Middle frontal gyrus (tissue), 1 donor: ENCODE measurements around the gene MRPL11.
A peak's percentile ranks its signal among the peaks of the same experiment; 100 is the strongest.
"Not testable (repeated sequence)": the region's sequence is repeated elsewhere in the genome, so short reads cannot be mapped to it uniquely, and the experiment has no call there.

ENCODE experiments used
- DNase-seq: peaks from one replicate; pipeline ENCODE4 v3.0.0-alpha.2; 2015; ENCODE audit warnings: low spot score; ENCODE audit errors: extremely low spot score

MRPL11 gene

GRCh38 chr11:66431871-66432329 is 6.7 kb downstream of the MRPL11 start:
- not testable (repeated sequence) for DNase-seq

DNA sequence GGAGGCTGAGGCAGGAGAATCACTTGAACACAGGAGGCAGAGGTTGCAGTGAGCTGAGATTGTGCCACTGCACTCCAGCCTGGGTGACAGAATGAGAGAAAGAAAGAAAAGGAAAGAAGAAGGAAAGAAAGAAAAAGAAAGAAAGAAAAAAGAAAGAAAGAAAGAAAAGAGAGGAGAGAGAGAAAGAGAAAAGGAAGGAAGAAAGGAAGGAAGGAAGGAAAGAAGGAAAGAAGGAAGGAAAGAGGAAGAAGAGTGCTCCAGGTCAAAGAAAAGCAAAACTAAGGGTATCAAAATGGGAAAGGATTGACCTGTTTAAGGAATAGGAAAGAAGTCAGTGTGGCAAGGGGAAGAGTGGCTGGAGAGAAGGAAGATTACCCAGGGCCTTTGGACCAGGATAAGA is 7.4 kb downstream of the MRPL11 start:
- DNase-seq, result not testable (repeated sequence)

- DNase-seq, result peak; percentile 49
Observed at GRCh38 chr11:66429983-66430602, 8.6 kb downstream of the MRPL11 start.

DNA sequence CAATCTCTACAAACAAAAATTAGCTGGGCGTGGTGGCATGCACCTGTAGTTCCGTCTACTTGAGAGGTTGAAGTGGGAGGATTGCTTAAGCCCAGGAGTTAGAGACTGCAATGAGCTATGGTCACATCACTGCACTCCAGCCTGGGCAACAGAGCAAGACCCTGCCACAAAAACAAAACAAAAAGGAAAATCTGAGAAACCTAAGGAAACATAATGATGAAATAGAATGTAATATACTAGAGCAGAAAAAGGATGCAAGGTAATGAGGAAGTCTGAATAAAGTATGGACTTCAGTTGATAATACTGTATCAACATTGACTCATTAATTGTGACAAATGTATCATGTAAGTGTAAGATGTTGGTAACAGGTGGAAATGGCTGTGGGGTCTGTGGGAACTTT is 9.7 kb downstream of the MRPL11 start:
- no peak for DNase-seq

- no peak for DNase-seq
Observed at GRCh38 chr11:66426314-66426713, 12.3 kb downstream of the MRPL11 start.

- DNase-seq, result peak; percentile 60
Observed at GRCh38 chr11:66421492-66422205, 17.0 kb downstream of the MRPL11 start.

DNA sequence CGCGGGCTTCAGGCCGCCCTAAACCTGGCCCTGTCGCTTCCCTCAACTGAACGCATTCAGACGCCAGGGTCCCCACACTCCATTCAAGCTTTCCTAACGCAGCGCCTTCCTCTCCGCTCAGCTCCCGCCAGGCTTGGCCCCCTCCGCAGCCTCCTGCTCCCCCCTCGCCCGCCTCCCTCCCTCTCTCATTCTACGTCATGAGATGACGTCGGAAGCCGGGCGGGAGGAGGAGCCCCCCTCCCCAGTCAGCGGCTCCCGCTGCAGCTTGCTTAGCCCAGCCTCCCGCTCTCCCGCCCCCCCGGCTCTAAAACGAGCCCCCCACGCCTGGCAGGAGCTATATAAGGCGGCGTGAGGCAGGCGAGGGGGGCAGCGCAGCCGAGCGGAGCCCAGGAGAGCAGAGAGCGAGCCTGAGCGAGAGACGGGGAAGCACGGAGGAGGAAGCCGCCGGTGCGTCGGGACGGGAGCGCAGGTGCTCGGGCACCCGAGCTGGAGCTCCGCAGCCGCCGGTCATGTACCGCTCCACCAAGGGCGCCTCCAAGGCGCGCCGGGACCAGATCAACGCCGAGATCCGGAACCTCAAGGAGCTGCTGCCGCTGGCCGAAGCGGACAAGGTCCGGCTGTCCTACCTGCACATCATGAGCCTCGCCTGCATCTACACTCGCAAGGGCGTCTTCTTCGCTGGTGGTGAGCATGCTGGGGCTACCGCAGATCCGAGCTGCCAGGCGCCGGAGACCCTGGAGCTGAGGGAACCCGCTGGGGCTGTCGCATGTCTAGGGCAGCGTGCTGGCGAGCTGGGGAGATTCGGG is 17.8 kb downstream of the MRPL11 start, which contains the start of gene NPAS4:
TSS of gene NPAS4 (plus strand) at position 365 of the 806 bp plus-strand sequence. CDS start at position 510, 145 bp downstream.
- peak; percentile 36 for DNase-seq

- DNase-seq, result no peak
Observed at GRCh38 chr11:66419825-66420224, 18.8 kb downstream of the MRPL11 start.

DNA sequence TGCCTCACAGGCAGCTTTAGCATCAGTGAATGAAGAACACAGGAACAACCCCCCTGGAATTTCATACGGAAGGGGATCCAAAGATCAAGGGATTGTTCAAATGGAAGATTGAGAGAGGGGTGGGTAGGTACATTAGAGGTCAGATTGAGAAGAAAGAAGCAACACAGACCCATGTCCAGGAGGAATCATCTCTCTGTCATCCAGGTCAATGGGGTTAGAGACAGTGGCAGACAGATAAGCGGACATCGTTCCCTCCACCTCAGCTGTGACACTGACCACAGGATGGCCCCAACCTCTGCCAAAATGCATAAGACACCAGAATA is 19.7 kb downstream of the MRPL11 start:
- DNase-seq, result no peak

DNA sequence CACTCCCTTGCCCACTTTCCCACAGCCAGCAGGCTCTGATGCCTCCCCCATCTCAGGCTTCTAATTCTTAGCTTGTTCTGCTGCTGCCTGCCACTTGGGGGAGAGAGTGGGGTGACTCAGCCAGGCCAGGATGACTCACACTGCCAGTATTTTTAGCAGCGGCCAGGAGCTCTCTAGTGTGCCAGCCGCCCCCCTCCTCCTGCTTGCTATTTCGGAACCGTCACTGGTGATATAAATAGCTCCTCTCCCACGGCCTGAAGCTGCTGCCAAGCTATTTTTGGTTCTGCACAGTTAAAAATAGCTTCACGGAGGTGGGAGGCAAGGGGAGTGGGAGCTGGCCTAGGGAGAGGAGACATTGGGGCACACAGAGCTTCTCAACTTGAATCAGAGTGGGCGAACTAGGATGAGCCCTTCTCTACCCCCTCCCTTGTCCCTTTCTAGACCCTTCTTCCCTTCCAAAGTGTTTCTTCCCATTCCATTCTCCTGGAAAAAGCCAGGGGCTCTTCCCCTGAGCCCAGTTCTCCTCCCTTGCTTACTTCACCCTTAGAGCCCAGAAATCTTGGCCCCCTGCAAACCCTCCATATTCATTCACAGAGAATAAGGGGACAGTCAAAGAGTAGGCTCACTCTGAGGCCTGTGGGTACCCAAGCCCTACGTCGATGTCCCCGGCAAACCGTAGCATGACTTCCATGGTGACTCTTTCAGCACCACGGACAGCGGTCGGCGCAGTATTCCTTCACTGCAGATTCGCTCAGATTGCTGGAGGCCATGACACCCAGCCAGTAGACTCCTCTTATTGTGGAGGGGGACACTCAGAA is 20.3 kb downstream of the MRPL11 start:
- peak; percentile 65 for DNase-seq

DNA sequence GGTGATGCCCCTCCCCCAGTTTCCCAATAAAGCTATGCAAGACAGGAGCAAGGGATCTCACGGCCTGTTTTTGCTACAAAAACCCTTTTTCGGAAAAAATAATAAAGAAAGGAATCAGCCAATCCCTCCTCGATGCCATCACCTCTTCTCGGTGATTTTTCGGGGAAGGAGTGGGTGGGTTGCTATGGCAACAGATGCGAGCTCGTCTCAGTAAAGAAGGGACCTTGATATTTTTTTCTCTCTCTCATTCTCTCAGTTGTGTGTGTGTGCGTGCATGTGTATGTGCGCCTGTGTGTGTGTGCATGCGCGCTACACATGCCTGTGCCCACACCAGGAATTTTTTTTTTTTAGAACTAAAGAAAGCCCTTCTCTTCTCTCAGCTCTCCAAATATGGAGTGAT is 21.6 kb downstream of the MRPL11 start:
- DNase-seq, result peak; percentile 47

- no peak for DNase-seq
Observed at GRCh38 chr11:66415423-66415822, 23.2 kb downstream of the MRPL11 start.

DNA sequence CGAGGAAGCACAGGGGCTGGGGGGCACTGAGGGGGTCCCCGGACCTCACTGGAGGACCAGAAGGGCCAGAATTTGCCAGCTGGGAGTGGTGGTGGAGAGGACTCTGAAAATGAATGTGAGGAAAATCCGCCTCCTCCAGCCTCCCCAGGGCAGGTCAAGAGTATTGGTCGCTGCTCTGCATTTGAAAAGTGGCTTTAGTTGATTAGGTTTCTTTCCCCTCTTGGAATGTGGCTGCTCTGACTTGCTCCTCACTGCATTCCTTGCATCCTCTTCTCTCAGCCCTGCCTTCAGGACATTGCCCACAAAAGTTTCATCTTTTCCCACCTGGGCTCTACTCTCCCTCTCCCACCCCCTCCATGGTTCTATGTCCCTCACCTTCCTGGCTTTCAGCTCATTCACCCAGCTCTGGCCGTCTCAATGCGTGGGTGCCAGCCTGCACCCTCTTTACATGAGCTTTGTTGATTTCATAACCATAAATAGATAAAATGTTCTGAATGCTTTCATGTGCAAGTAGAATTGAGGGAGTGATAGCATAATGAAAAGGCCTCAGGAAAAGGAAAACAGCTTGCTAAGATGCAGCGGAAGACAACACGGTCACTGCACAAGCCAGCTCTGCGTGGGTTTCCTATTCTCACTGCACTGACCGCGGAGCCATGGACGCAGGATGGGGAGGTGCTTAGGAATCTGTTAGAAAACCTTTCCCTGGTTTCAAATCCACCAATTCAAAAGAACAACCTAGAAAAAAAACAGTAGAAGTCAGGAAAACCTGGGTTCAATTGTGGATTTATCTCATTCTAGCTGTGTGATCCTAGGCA is 24.3 kb downstream of the MRPL11 start:
- no peak for DNase-seq

DNA sequence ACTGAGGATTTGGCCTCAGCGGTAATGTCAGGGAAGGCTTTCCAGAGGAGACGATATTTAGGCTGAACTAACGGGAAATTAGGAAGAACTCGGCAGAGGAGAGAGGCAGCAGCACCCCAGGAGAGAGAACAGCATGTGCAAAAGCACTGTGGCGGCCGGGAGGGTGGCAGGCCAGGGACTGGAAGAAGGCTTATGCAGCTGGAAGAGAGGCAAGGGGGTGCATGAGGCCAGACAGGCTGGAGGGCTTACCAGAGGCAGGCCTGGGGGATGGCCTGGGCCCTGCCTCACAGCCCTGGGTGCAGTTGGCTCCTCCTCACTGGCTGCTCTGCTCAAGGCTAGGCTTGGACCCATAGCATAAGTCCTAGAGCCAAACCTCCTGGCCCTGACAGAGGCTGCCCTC is 25.5 kb downstream of the MRPL11 start:
- no peak for DNase-seq

DNA sequence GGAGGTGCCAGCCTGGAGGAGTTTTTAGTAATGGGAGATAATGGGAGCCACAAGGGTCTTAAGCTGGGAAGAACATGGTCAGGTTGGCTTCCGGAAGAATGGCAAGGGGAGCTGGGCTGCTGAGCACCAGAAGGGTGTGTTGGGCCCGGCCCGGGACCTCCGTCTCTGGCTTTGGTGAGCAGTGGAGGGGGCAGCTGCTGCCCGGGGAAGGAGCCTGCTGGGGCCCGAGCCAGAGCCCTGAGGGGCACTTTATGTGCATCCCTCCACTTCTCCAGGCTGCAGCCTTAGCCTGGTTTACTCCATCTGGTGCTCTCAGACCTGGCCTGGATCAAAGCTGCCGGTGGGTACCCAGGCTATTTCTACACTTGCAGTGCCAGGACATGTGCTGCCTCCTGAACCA is 26.5 kb downstream of the MRPL11 start:
- no peak for DNase-seq

GRCh38 chr11:66411323-66411722 is 27.3 kb downstream of the MRPL11 start:
- DNase-seq, result no peak

- no peak for DNase-seq
Observed at GRCh38 chr11:66410191-66410590, 28.5 kb downstream of the MRPL11 start.

DNA sequence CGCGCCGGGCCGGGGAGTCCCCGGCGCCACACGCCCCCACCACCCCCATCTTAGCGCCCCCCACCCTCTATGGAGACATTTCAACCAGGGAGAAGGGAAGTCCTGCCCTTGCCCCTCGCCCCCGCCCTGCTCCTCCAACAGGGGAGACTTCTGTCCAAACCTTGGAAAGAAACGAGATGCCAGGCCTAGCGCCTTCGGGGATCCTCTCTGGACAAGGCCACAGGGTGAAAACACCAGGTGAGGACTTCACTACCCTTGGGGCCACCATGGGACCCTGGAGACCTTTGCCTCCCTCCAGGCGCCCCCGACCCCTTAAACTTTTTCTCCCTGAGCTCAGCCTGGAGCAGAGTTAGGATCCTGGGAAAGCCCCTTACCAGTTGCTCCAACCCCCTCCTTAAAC is 29.4 kb downstream of the MRPL11 start:
- DNase-seq, result no peak

DNA sequence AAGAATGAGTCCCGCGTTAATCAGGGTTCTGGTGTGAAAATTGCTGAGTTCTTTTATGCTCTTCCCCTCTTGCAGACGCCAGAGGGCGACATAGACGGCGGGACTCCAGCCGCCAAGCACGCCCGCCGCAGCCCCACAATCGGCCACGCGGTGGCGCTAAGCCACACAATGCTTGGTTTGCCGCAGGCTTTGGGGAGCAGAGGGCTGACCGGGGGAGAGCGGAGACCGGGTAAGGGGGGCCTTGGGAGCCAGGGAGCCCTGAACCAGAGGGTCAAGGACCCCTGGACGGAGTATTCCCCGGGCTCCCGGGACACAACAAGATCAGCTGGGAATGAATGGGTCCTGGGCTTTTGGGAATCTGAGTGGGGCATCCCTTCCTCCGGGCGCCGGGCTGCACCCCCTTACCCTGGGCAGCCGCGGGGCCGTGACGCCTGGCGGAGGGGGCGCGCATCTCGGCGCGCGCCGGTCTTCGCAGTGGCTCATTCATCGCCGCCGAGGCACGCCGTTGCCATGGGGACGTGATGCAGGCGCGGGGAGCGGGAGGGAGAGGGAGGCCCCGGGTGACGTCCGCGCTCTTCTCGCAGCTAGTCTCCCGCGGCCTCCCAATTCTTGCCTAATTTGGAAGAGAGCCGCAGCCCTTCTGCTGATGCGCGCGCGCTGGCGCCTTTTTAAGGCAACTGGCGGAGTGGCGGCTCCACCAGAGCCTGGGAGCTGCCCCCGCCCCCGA is 30.0 kb downstream of the MRPL11 start:
- DNase-seq, result peak; percentile 78

- no peak for DNase-seq
Observed at GRCh38 chr11:66407651-66408050, 31.0 kb downstream of the MRPL11 start.
